ENCODE data around the gene CILP.

DNA sequence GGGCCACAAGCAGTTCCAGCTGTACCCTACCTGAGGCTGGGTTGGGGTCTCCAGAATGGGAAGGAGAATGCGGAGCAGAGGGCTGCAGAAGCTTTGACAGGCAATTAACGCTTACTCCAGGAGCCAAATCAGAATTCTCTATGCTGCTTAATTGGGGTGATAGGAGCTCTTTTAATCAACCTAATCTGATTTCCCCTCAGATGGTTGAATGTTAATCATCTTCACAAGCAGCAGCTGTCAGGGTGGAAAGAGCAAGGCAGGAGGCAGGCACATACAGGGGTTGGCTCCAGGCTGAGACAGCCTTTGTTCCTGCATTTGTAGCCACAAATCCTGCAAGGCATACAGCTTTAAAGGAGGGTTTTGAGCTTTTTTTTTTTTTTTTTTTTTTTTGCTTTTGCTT is 2.6 kb downstream of the CILP start:
- TF ChIP-seq, protein P1, sequence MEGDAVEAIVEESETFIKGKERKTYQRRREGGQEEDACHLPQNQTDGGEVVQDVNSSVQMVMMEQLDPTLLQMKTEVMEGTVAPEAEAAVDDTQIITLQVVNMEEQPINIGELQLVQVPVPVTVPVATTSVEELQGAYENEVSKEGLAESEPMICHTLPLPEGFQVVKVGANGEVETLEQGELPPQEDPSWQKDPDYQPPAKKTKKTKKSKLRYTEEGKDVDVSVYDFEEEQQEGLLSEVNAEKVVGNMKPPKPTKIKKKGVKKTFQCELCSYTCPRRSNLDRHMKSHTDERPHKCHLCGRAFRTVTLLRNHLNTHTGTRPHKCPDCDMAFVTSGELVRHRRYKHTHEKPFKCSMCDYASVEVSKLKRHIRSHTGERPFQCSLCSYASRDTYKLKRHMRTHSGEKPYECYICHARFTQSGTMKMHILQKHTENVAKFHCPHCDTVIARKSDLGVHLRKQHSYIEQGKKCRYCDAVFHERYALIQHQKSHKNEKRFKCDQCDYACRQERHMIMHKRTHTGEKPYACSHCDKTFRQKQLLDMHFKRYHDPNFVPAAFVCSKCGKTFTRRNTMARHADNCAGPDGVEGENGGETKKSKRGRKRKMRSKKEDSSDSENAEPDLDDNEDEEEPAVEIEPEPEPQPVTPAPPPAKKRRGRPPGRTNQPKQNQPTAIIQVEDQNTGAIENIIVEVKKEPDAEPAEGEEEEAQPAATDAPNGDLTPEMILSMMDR (IDR thresholded peaks at IDR 0.05): no peak
- TF ChIP-seq POLR2A (IDR thresholded peaks at IDR 0.05): no peak

All from sigmoid colon (tissue), 3 donors.